GM18502 (cell line): ENCODE results near the gene CARD9.
"Not testable (repeated sequence)": the region's sequence is repeated elsewhere in the genome, so short reads cannot be mapped to it uniquely, and the experiment has no call there.

ENCODE experiments used
- ATAC-seq: cut with Tn5 transposase; IDR thresholded peaks from one replicate; pipeline ENCODE4 v1.9.1; 2021; ENCODE audit warnings: mild to moderate bottlenecking; ENCODE audit not compliant: unreplicated experiment, poor library complexity

Gene CARD9

GRCh38 chr9:136352682-136353081 lies 20.8 kb downstream of the CARD9 start:
- no peak for ATAC-seq

- ATAC-seq = not testable (repeated sequence)
Observed at GRCh38 chr9:136351868-136352267, 21.6 kb downstream of the CARD9 start.

- ATAC-seq = no peak
Observed at GRCh38 chr9:136351252-136351800, 22.1 kb downstream of the CARD9 start.

GRCh38 chr9:136349546-136349945 lies 23.9 kb downstream of the CARD9 start:
- no peak for ATAC-seq

- ATAC-seq = no peak
Observed at GRCh38 chr9:136348691-136349090, 24.8 kb downstream of the CARD9 start.

GRCh38 chr9:136347472-136348256 lies 25.8 kb downstream of the CARD9 start:
- ATAC-seq = no peak

GRCh38 chr9:136346927-136347465 lies 26.5 kb downstream of the CARD9 start:
- no peak for ATAC-seq

- no peak for ATAC-seq
Observed at GRCh38 chr9:136346157-136346481, 27.4 kb downstream of the CARD9 start.

GRCh38 chr9:136345281-136346156 lies 27.9 kb downstream of the CARD9 start:
- no peak for ATAC-seq

GRCh38 chr9:136344544-136345280 lies 28.8 kb downstream of the CARD9 start:
- ATAC-seq = no peak

GRCh38 chr9:136343884-136344269 lies 29.6 kb downstream of the CARD9 start:
- no peak for ATAC-seq

GRCh38 chr9:136343121-136343883 lies 30.2 kb downstream of the CARD9 start:
- no peak for ATAC-seq

- ATAC-seq = no peak
Observed at GRCh38 chr9:136342181-136343120, 31.0 kb downstream of the CARD9 start.

GRCh38 chr9:136341769-136342168 lies 31.7 kb downstream of the CARD9 start:
- no peak for ATAC-seq

GRCh38 chr9:136341042-136341655 lies 32.3 kb downstream of the CARD9 start:
- ATAC-seq = no peak

GRCh38 chr9:136340356-136341041 lies 33.0 kb downstream of the CARD9 start:
- ATAC-seq = no peak

- no peak for ATAC-seq
Observed at GRCh38 chr9:136339958-136340310, 33.5 kb downstream of the CARD9 start.
